GM21360 (cell line): ENCODE data around the gene NELL1.

Experiments used
- ATAC-seq: cut with Tn5 transposase; IDR thresholded peaks from one replicate; pipeline ENCODE4 v1.9.1; 2021; ENCODE audit warnings: mild to moderate bottlenecking, moderate library complexity; ENCODE audit not compliant: unreplicated experiment

The NELL1 gene

GRCh38 chr11:21541187-21541751, 871.9 kb downstream of the NELL1 start:
- ATAC-seq: no peak

- no peak for ATAC-seq
These were observed 874.5 kb downstream of the NELL1 start for GRCh38 chr11:21543901-21544300.

GRCh38 chr11:21545699-21546098, 876.3 kb downstream of the NELL1 start:
- ATAC-seq: no peak

GRCh38 chr11:21546703-21547102, 877.3 kb downstream of the NELL1 start:
- no peak for ATAC-seq

GRCh38 chr11:21552911-21553310, 883.5 kb downstream of the NELL1 start:
- ATAC-seq: no peak

GRCh38 chr11:21553795-21554194, 884.4 kb downstream of the NELL1 start:
- no peak for ATAC-seq

- ATAC-seq: no peak
These were observed 884.9 kb downstream of the NELL1 start for GRCh38 chr11:21554284-21554683.

- no peak for ATAC-seq
These were observed 887.5 kb downstream of the NELL1 start for GRCh38 chr11:21556926-21557325.

- no peak for ATAC-seq
These were observed 891.1 kb downstream of the NELL1 start for GRCh38 chr11:21560466-21560975.

GRCh38 chr11:21561581-21561980, 892.2 kb downstream of the NELL1 start:
- ATAC-seq: no peak

GRCh38 chr11:21564095-21564494, 894.7 kb downstream of the NELL1 start:
- ATAC-seq: no peak

- ATAC-seq: no peak
These were observed 895.7 kb downstream of the NELL1 start for GRCh38 chr11:21564833-21565682.

- ATAC-seq: no peak
These were observed 897.2 kb downstream of the NELL1 start for GRCh38 chr11:21566521-21567117.

- no peak for ATAC-seq
These were observed 898.4 kb downstream of the NELL1 start for GRCh38 chr11:21567645-21568290.

- ATAC-seq: no peak
These were observed 902.8 kb downstream of the NELL1 start for GRCh38 chr11:21572210-21572609.

- ATAC-seq: no peak
These were observed 913.4 kb downstream of the NELL1 start for GRCh38 chr11:21582791-21583190.

- no peak for ATAC-seq
These were observed 919.4 kb downstream of the NELL1 start for GRCh38 chr11:21588754-21589153.

- ATAC-seq: no peak
These were observed 933.3 kb downstream of the NELL1 start for GRCh38 chr11:21602699-21603098.

GRCh38 chr11:21603886-21604285, 934.5 kb downstream of the NELL1 start:
- ATAC-seq: no peak

- ATAC-seq: no peak
These were observed 935.2 kb downstream of the NELL1 start for GRCh38 chr11:21604564-21604963.

- ATAC-seq: no peak
These were observed 942.9 kb downstream of the NELL1 start for GRCh38 chr11:21612326-21612725.
